RPMI7951 (cell line): Measurements from ENCODE around the gene FSTL3. TPM values are rescaled to one million over a fixed set of nuclear protein-coding genes. Genes with fewer than 3 reads are reported as not detected.
"Not testable (repeated sequence)": the region's sequence is repeated elsewhere in the genome, so short reads cannot be mapped to it uniquely, and the experiment has no call there.

Source experiments
- DNase-seq: peaks from one replicate; pipeline ENCODE4 v3.0.0-alpha.2; 2012; ENCODE audit warnings: low read depth
- total RNA-seq: library from RNA; depleted of rRNA; stranded (reverse); fragments of >200 nt; shearing (Covaris generic); gene quantifications from 2 replicates; pipeline ENCODE4 v1.2.3, GENCODE V29; 2014

FSTL3 gene
- total RNA-seq, 1 experiment from 2014 or later: 4.4 TPM

- DNase-seq: no peak
These were observed 14.6 kb upstream of the FSTL3 start for GRCh38 chr19:661427-662196.

GRCh38 chr19:662207-662961, 13.8 kb upstream of the FSTL3 start:
- DNase-seq: peak; percentile 28

GRCh38 chr19:662962-663681, 13.1 kb upstream of the FSTL3 start, which contains the start of gene RNF126:
Gene RNF126, minus strand, starts transcription at chr19:663214. Its CDS starts 93 bp downstream, at chr19:663121.
- DNase-seq: peak; percentile 90

GRCh38 chr19:663682-664117, 12.5 kb upstream of the FSTL3 start:
- DNase-seq: no peak

GRCh38 chr19:664913-665443, 11.2 kb upstream of the FSTL3 start:
- DNase-seq: peak; percentile 75

GRCh38 chr19:666985-667573, 9.1 kb upstream of the FSTL3 start:
- DNase-seq: not testable (repeated sequence)

GRCh38 chr19:668675-669434, 7.3 kb upstream of the FSTL3 start:
- DNase-seq: peak; percentile 51

GRCh38 chr19:670609-671075, 5.5 kb upstream of the FSTL3 start:
- DNase-seq: no peak

GRCh38 chr19:674282-675151, 1.7 kb upstream of the FSTL3 start:
- no peak for DNase-seq

- no peak for DNase-seq
These were observed 219 bp upstream of the FSTL3 start for GRCh38 chr19:676007-676338.

GRCh38 chr19:677201-677600, 1.0 kb downstream of the FSTL3 start:
- peak; percentile 78 for DNase-seq

- no peak for DNase-seq
These were observed 1.6 kb downstream of the FSTL3 start for GRCh38 chr19:677601-678436.

GRCh38 chr19:678791-679388, 2.7 kb downstream of the FSTL3 start:
- DNase-seq: no peak

GRCh38 chr19:679418-680286, 3.5 kb downstream of the FSTL3 start:
- peak; percentile 63 for DNase-seq

- peak; percentile 95 for DNase-seq
These were observed 4.3 kb downstream of the FSTL3 start for GRCh38 chr19:680287-681028.
